Middle frontal gyrus (tissue), 1 donor: ENCODE data around the gene PRM2.

ENCODE experiments used
- DNase-seq: peaks from one replicate; pipeline ENCODE4 v3.0.0-alpha.2; 2015; ENCODE audit warnings: low spot score; ENCODE audit errors: extremely low spot score

Gene PRM2, protein sequence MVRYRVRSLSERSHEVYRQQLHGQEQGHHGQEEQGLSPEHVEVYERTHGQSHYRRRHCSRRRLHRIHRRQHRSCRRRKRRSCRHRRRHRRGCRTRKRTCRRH

DNA sequence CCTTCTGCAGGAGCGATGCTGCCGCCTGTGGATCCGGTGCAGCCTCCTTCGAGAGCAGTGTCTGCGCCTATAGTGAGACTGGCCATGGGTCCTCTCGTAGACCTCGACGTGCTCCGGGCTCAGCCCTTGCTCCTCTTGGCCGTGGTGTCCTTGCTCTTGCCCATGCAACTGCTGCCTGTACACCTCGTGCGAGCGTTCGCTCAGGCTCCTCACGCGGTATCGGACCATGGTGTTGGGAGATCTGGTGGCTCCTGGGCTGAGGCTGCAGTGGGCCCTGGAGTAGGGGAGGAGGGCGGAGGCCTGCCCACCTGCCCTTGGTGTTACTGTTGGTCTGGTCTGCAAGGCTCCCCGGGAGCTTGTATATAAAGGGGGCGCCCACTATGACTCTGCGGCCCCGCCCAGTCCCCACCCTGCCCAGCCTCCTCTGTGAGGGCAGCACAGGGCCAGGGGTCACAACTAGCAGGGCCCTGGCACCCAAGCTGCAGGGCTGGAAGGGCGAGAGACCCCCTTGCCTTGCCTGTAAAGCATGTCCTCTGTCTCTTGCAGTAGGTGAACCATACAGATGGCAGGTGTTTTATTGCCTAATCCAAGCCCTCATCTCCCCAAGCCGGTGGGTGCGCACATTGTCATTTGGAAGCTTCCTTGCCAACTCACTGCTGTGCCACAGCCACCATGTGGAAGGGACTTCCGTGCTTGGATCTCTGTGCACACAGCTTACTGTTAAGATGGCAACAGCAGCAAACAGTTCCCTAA, at the start of gene PRM2:
Gene PRM2, minus strand, starts transcription at position 338 of the 753 bp plus-strand sequence. Its CDS starts 110 bp downstream, at position 228.
- DNase-seq: no peak

DNA sequence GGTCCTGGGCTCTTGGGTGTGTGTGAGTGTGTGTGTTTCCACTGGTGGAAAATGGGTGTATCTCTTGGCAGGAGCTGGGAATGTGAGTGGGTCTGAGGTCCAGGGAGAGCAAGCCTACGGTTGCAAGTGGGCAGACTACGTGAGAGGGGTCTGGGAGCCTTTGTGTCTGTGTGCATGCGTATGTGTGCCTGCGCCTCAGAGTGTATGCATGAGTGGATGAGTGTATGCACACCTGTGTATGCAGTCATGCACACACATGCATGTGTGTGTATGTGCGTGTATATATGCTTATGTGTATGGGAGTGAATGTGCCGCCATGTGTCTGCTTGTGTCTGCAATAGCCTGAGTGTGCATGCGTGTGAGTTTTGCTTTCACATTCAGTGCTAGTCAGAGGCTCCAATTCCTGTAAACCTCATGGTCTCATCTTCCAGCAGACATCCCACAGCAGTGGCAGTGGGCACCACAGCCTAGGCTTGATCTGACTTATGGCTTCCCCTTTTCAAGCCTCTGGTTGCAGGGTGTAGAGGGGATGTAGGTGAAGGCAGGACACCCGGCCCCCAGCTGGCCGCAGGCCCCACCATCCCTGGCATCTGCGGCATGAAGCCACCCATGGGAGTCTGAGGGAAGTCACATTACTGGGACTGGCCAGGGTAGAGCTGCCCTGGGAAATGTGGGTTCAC, 49.3 kb upstream of the PRM2 start:
- no peak for DNase-seq

DNA sequence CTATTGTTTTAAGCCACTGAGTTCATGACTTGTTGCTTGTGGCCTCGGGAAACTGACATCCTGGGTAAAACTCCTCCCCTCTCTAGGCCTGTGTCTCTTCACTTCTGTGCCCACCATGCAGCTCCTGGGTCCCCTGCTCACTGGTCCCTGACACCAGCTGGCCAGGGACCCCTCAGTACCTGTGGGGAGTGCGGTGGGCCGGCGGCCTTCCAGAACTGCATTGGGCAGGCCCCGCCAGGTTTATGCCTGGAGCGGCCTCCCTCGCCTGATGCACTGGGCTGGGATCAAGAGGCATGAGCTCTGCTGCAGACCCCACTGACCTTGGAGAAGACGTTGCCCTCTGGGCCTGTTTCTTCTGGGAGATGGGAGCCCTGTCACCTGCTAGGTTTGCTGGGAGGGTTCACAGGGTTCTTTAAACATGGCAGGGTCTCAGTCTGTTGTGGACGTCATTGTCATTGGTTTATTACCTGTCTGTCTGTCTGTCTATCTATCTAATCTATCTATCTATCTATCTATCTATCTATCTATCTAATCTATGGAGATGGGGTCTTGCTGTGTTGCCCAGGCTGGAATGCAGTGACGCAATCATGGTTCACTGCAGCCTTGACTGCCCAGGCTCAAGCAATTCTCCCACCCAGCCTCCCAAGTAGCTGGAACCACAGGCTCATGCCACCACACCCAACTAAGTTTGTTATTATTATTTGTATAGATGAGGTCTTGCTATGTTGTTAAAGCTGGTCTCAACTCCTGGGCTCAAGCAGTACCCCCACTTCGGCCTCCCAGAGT, 47.5 kb upstream of the PRM2 start:
- no peak for DNase-seq

DNA sequence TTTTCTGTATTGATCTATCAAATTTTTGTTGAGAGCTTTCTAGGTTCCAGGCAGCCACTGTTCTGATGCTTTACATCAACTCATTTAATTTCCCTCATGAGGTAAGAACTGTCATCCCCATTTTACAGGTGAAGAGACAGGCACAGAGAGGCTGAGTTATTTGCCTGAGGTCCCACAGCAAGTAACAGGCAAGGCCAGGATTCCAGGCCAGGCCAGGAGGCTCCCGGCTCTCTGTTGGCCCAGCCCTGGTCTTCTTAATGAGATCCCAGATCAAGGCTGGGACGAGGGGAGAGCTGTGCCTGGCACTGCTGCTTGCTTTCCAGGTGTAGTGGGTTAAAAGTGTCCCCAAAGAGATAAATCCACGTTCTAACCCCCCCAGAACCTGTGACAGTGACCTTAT, 46.5 kb upstream of the PRM2 start:
- no peak for DNase-seq

DNA sequence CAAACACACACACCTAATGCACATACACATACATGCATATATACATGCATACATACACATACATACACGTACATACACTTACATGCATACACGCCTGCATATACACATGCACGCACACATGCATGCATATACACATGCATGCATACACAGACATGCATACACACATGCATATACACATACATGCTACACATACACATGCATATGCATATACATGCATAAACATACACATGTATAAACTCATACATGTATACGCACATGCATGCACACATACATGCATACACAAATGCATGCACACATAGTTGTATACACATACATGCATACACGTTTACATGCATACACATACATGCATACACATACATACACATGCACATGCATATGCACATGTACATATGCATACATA, 45.4 kb upstream of the PRM2 start:
- no peak for DNase-seq

DNA sequence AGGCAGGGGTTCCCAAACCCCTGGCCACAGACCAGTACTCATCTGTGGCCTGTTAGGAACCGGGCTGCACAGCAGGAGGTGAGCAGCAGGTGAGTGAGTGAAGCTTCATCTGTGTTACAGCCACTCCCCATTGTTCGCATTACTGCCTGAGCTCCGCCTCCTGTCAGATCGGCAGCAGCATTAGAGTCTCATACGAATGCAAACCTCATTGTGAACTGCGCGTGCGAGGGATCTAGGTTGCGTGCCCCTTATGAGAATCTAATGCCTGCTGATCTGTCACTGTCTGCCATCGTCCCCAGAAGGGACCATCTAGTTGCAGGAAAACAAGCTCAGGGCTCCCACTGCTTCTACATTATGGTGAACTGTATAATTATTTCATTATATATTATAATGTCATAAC, 43.9 kb upstream of the PRM2 start:
- DNase-seq: no peak

DNA sequence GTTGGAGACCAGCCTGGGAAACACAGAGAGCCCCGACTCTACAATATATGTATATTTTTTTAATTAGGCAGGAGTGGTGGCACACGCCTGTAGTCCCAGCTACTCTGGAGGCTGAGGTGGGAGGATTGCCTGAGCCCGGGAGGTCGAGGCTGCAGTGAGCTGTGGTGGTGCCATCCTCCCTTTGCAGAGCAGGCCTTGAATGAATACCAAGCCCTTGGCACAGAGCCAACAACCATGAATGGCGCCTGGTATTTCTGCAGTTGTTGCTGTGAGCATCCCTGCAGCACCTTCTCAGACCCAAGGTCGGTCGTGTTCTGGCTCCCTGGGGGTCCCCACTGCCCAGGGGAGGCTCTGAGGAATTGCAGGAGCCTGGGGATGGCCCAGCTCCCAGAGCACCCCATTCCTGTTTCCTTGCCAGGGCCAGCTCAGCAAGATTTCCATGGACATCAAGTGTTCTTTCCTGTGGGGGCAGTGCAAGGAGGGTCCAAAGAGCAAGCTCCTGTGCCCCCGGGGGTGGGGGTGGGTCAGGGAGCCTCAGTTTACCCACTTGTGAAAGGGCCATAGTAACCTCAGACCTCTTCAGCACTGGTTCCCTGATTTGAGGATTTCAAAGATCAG, 43.4 kb upstream of the PRM2 start:
- DNase-seq: no peak

DNA sequence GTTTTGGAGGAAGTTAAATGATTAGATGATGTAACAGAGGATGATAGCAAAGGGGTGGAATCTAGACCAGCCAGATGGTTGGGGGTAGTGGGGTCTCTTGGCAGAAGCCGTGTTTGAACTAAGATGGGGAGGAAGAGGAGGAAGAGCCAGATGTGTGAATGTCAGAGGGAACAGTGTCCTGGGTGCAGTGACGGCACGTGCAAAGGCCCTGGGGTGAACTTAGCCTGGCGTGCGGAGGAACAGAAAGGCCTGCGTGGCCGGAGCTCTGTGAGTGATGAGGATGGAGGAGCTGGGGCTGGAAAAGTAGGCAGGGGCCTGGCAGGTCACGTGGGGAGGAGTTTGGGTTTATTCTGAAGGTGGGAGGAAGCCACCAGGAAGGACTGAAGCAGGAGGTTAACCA, 42.5 kb upstream of the PRM2 start:
- DNase-seq: no peak

DNA sequence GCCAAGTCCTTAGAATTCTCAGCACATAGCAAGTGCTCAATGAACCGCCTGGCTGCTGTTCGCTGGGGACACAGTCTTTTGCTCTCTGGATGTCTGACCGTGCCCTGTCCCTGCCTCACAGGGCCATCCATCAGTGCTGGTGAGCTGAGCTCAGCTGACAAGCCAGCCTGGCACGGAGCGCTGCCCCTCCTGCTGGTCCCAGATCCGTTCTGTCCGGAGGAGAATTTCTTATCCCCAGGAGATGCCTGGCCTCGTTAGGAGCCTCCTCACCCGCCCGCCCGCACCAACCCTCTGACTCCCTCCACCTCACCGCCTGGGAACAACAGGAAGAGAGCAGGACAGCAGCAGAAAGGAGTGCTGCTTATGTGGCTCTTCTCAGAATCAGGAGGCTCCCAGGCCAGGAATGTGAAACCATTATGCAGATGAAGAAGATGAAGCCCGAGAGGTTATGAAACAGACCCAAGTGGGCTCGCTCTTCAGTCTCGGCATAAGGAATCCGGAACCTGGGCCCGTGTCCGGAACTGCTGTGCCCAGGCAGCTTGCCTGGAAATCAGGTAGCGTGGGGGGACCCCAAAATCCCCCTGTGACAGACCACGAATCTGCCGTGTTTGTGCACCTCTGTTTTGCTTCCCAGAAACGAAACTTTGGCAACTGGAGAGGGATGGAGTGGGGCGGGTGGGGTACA, 40.2 kb upstream of the PRM2 start:
- DNase-seq: no peak

DNA sequence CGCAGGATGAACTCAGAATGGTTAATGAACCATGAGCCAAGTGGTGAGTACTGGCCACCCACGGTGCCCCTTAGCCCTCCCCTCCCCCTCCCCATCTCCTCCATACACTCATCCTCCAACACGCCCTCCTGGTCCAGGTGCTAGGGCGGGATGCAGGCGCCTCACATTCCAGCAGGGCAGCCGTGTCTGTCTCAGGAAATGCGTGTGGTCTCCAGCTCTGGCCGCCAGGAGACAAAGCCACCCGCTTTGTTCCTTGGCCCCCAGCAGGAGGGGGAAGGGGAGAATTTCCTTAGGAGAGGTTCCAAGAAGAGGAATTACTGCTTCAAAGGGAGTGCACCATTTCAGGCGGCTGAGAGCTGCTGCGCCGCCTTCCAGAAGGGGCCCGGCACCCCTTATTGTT, 39.2 kb upstream of the PRM2 start:
- DNase-seq: no peak

DNA sequence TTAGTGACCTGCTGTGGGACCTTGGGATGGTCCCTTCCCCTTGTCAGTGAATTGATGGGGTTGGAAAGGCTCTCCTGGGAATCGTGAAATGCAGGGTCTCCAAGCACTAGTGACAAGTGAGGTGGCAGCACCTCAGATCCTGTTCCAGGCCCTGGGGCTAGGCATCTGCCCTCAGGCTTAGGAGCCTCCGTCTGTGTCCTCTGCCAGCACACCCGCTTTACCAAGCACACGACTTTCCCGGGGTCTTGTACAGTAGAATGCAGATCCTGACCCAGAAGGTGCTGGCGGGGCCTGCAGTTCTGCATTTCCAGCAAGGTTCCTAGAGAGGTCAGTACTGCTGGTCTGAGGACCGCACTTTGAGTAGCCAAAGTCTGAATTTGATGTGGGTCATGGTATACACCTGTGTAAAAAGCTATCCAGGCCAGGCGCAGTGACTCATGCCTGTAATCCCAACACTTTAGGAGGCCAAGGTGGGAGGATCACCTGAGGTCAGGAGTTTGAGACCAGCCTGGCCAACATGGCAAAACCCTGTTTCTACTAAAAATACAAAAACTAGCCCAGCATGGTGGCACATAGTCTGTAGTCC, 38.1 kb upstream of the PRM2 start:
- no peak for DNase-seq

DNA sequence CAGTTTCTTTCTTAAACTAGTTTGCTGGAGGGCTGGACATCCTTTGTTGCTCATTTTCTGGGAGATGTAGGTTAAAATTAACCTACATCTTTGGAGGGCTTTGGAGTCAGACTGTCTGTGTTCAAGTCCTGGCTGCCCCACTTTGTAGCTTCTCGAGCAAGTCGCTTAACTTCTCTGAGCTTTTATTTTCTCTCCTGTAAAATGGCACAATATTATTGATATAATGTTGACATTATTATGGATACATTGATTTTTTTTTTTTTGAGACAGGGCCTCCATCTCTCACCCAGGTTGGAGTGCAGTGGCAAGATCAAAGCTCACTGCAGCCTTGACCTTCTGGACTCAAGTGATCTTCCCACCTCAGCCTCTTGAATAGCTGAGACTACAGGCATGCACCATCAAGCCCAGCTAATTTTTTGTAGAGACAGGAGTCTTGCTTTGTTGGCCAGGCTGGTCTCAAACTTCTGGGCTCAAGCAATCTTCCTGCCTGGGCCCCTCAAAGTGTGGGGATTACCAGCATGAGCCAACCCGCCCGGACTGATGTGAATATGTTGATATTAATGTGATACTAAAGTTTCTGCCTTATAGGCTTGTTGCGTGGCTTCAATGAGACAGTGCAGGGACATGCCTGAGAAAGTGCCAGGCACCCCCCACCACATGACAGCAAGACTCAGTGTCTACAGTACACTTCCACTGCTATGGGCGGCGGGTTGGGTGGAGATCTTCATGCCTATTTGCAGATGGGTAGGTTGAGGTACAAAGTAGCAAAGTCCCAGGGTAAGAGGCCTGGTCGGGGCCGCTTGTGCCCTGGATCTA, 37.4 kb upstream of the PRM2 start:
- no peak for DNase-seq

DNA sequence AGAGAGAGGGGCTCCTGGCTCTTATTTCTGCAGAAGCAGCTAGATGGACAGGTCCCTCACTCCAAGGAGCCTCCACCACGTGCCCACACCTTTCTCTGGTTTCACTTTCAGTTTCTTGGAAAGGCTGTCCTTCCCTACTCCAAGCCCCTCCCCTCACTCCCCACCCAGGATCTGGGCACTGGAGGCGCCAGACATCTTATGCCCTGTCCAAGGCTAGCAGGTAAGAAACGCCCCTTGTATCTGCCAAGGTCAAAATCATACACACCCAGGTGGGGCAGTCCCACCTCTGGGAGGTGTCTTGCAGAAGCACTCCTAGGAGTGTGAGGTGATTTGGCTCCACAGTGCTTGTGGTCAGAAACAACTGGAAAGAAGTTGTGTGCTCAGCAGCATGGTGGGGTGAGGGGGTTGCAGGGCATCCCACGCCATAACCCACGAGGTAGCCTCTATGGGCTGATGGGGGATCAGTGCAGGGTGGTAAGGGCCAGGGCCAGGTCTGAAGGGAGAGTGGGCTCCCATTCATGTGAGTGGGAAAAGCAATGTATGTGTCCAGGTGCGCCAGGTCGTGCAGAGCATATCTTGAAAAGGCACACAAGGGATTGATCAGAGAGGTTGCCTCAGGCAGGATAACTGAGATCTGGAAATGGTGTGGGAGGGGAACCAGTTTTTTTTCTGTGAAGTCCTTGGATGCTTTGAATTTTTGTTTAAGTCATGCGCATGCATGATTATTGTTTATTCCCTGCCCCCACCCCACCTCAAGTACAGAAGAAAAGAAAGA, 36.6 kb upstream of the PRM2 start:
- DNase-seq: no peak

DNA sequence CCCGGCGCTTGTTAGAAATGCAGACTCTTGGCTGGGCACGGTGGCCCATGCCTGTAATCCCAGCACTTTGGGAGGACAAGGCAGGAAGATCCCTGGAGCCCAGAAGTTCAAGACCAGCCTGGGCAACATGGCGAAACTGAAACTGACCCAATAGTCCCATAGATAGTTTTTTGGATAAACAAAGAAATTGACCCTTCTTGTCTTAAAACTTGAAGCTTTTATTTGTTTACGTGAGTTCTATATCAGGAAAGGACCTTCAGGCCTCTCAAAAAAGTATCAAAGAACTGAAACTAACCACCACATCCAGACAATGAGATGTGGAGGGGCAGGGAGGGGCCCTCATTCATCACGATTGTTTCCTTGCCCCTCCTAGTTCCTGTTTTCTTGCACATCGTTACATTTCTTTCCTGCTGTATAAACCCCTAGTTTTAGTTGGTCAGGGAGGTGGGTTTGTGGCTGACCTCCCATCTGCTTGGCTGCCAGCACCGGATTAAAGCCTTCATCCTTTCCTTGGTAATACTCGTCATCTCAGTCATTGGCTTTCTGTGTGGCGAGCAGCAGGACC, 34.8 kb upstream of the PRM2 start:
- no peak for DNase-seq

DNA sequence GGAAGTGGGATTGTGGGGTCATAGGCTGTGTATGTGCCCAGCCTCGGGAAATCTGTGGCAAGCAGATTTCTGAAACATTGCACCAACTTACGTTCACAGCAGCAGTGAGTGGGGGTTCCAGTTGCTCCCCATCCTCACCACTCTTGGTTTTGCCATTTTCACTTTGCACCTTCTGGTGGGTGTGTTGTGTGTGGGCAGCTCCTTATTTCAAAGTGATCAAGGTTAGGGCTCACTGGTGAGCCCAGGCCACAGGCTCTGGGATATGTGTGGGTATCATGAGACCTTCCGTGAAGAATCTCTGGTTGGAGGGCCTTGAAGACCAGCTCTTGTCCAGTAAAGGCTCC, 34.3 kb upstream of the PRM2 start:
- DNase-seq: no peak

DNA sequence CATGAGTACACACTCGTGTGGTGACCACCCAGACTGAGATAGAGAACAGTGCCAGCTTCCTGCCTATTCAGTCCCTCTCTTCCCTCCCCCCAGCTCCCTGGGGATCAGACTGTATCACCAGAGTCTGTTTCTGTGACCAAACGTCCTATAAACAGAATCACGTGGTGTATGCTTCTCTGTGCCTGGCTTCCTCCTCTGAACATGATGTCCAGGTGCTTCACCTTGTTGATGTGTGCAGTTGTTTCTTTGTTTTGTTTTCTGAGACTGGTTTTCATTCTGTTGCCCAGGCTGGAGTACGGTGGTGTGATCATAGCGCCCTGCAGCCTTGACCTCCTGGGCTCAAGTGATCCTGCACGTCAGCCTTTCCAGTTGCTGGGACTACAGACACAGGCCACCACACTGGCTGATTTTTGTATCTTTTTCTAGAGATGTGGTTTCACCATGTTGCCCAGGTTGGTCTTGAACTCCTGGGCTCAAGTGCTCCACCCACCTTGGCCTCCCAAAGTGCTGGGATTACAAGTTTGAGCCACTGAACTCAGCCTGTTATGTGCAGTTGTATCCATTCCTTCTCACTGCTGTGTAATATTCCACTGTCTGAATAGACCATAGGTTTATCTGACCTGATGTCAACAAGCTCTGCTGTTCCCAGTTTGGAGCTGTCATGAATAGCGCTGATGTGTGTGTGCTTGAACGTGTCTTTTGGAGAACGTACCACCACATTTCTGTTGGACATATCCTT, 33.8 kb upstream of the PRM2 start:
- DNase-seq: no peak

DNA sequence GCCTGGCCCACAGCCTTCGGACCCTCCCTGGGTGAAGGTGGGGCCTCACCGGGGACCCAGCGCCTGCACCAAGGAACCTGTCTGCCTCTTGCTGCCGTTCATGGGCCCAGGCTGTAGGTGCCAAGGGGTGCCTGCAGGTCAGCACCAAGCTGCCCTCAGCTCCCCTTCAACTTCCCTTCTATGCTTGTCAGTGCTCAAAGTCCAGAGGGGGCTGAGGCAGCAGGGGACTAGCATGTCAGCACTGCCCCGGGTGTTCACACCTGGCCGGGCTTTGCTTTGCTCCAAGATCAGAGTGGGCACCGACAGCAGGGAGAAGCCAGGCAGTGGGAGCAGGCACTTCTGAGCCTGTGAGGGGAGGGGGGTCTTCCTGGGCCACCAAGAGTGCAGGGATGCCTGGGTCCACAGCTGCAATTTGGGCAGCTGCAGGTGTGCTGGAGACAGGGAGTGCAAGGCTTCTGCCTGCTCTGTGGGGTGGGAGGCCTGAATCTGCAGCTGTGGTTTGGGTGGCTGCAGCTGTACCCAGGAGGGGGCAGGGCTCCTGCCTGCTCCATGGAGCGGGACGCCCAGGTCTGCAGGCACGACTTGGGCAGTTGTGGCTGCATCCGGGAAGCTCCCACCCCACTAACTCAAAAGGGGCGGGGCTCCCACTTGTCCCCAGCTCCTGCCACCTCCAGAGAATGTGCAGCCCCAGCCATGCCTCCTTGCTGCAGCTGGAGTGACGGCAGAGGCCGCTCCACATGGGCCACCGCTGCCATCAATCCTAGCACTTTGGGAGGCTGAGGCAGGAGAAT, 32.4 kb upstream of the PRM2 start:
- no peak for DNase-seq
